Ectodermal cell (in vitro differentiated cells): ENCODE results near the gene ARHGEF11.

Source experiments
- H3K27ac ChIP-seq: 2 replicates; pipeline ENCODE4 v1.7.0; 2013; ENCODE audit warnings: mild to moderate bottlenecking, low read depth, low read length; ENCODE audit not compliant: insufficient read depth, poor library complexity, severe bottlenecking
- H3K27me3 ChIP-seq: 2 replicates; pipeline ENCODE4 v1.7.0; 2013; ENCODE audit warnings: mild to moderate bottlenecking, low read length; ENCODE audit not compliant: insufficient read depth, control insufficient read depth, poor library complexity, severe bottlenecking
- H3K36me3 ChIP-seq: one replicate; pipeline ENCODE4 v1.7.0; 2013; ENCODE audit warnings: low read length; ENCODE audit not compliant: control insufficient read depth, insufficient read depth
- H3K4me1 ChIP-seq: one replicate; pipeline ENCODE4 v1.7.0; 2013; ENCODE audit warnings: low read length; ENCODE audit not compliant: control insufficient read depth, insufficient read depth
- H3K4me3 ChIP-seq: 2 replicates; pipeline ENCODE4 v1.7.0; 2013; ENCODE audit warnings: low read depth, low read length, control low read depth; ENCODE audit not compliant: insufficient read depth
- H3K9me3 ChIP-seq: 2 replicates; pipeline ENCODE4 v1.7.0; 2013; ENCODE audit warnings: mild to moderate bottlenecking, low read length, moderate library complexity; ENCODE audit not compliant: control insufficient read depth
- WGBS, 2 experiments: methylation state at CpG; one replicate each; pipeline ENCODE4 v1.1.7; 2013; ENCODE audit warnings: missing lambda C conversion rate in 2 of 2; 5-methylcytosine and 5-hydroxymethylcytosine counted together

The ARHGEF11 gene

GRCh38 chr1:156899956-156900718 is 145.4 kb downstream of the ARHGEF11 start:
- Histone ChIP-seq H3K4me1 (peaks cover 17% of the 10 kb centered on the region), H3K36me3 (no peaks in the 10 kb centered on the region)
- 75 to 81% methylated on average over 12 of the region's 12 CpGs for WGBS, 2 experiments

GRCh38 chr1:156898971-156899664 is 146.4 kb downstream of the ARHGEF11 start:
- WGBS, 2 experiments = 89 to 91% methylated on average over 12 of the region's 12 CpGs
- H3K36me3 ChIP-seq = no peaks in the 10 kb centered on the region
- no peak overlapping the region for H3K4me3 ChIP-seq
- H3K27ac ChIP-seq = no peak overlapping the region
- no peaks in the 10 kb centered on the region for H3K9me3 ChIP-seq
- H3K27me3 ChIP-seq = peaks cover 9% of the 10 kb centered on the region
- H3K4me1 ChIP-seq = peaks cover 17% of the 10 kb centered on the region

More at GRCh38 chr1:156899956-156900718, 145.4 kb downstream of the ARHGEF11 start:
- no peak overlapping the region for H3K27ac ChIP-seq
- H3K4me3 ChIP-seq = no peak overlapping the region
- peaks cover under 1% of the 10 kb centered on the region for H3K27me3 ChIP-seq
- H3K9me3 ChIP-seq = no peaks in the 10 kb centered on the region

- Histone ChIP-seq H3K4me3 (no peak overlapping the region), H3K27ac (no peak overlapping the region), H3K27me3 (peaks cover 19% of the 10 kb centered on the region), H3K9me3 (no peaks in the 10 kb centered on the region), H3K4me1 (peaks cover 17% of the 10 kb centered on the region), H3K36me3 (no peaks in the 10 kb centered on the region)
- WGBS, 2 experiments = 75 to 76% methylated on average over 13 of the region's 13 CpGs
Observed at GRCh38 chr1:156898161-156898566, 147.4 kb downstream of the ARHGEF11 start.

GRCh38 chr1:156897078-156897825 is 148.3 kb downstream of the ARHGEF11 start:
- H3K4me3 ChIP-seq = no peak overlapping the region
- H3K9me3 ChIP-seq = no peaks in the 10 kb centered on the region
- H3K27ac ChIP-seq = no peak overlapping the region
- H3K36me3 ChIP-seq = no peaks in the 10 kb centered on the region
- H3K4me1 ChIP-seq = peaks cover 17% of the 10 kb centered on the region
- WGBS, 2 experiments = 83 to 84% methylated on average over 14 of the region's 14 CpGs
- peaks cover 28% of the 10 kb centered on the region for H3K27me3 ChIP-seq

- H3K27ac ChIP-seq = no peak overlapping the region
- 76% methylated on average over 16 of the region's 16 CpGs for WGBS, 2 experiments
- no peak overlapping the region for H3K4me3 ChIP-seq
- H3K36me3 ChIP-seq = no peaks in the 10 kb centered on the region
- peaks cover 17% of the 10 kb centered on the region for H3K4me1 ChIP-seq
- H3K27me3 ChIP-seq = peaks cover 35% of the 10 kb centered on the region
- no peaks in the 10 kb centered on the region for H3K9me3 ChIP-seq
Observed at GRCh38 chr1:156896490-156897033, 149.0 kb downstream of the ARHGEF11 start.

GRCh38 chr1:156895927-156896326 is 149.6 kb downstream of the ARHGEF11 start:
- Histone ChIP-seq H3K4me3 (no peak overlapping the region), H3K27me3 (peaks cover 41% of the 10 kb centered on the region), H3K9me3 (no peaks in the 10 kb centered on the region), H3K27ac (no peak overlapping the region), H3K36me3 (no peaks in the 10 kb centered on the region), H3K4me1 (peaks cover 17% of the 10 kb centered on the region)
- WGBS, 2 experiments = 94 to 97% methylated on average over 6 of the region's 6 CpGs

GRCh38 chr1:156895455-156895812 is 150.1 kb downstream of the ARHGEF11 start:
- Histone ChIP-seq H3K9me3 (no peaks in the 10 kb centered on the region), H3K36me3 (no peaks in the 10 kb centered on the region), H3K27ac (no peak overlapping the region), H3K27me3 (peaks cover 46% of the 10 kb centered on the region), H3K4me3 (no peak overlapping the region), H3K4me1 (peaks cover 17% of the 10 kb centered on the region)
- WGBS, 2 experiments = 85 to 86% methylated on average over 4 of the region's 4 CpGs

- Histone ChIP-seq H3K36me3 (no peaks in the 10 kb centered on the region), H3K4me1 (peaks cover 17% of the 10 kb centered on the region), H3K27ac (no peak overlapping the region), H3K4me3 (no peak overlapping the region), H3K27me3 (peaks cover 50% of the 10 kb centered on the region), H3K9me3 (no peaks in the 10 kb centered on the region)
- WGBS, 2 experiments = 86 to 88% methylated on average over 12 of the region's 12 CpGs
Observed at GRCh38 chr1:156894711-156895454, 150.7 kb downstream of the ARHGEF11 start.

- H3K27me3 ChIP-seq = peaks cover 50% of the 10 kb centered on the region
- 46 to 47% methylated on average over 5 of the region's 5 CpGs for WGBS, 2 experiments
- no peak overlapping the region for H3K27ac ChIP-seq
Observed at GRCh38 chr1:156894001-156894400, 151.5 kb downstream of the ARHGEF11 start.

More at GRCh38 chr1:156894001-156894400, 151.5 kb downstream of the ARHGEF11 start:
- H3K4me3 ChIP-seq = peak overlapping the region; percentile 16
- no peaks in the 10 kb centered on the region for H3K9me3 ChIP-seq
- H3K36me3 ChIP-seq = no peaks in the 10 kb centered on the region
- H3K4me1 ChIP-seq = peaks cover 17% of the 10 kb centered on the region
